Right renal cortex interstitium (tissue), 3 donors: ENCODE measurements around the gene GPM6B. TPM values are rescaled to one million over a fixed set of nuclear protein-coding genes. Genes with fewer than 3 reads are reported as not detected.

Experiments used
- DNase-seq, 3 donors: peaks; one replicate each; pipeline ENCODE4 v3.0.0-alpha.2; 2013; ENCODE audit warnings: low read depth in 3 of 3, low spot score in 2 of 3
- polyA plus RNA-seq, 3 donors: library from polyadenylated mRNA; unstranded; fragments of 120-200 nt; gene quantifications; one replicate each; pipeline ENCODE4 v1.2.1, GENCODE V29; 2013; ENCODE audit not compliant: insufficient read length in 3 of 3

Gene GPM6B
- 10 to 100 TPM; 16.8 to 24.5 (median 18.6) TPM for polyA plus RNA-seq

GRCh38 chrX:13816643-13817627 is at the start of gene GPM6B:
TSS of gene GPM6B (minus strand) at chrX:13817093. CDS start at chrX:13816904, 189 bp downstream.
- no peak for DNase-seq

- DNase-seq: no peak
Observed at GRCh38 chrX:13864264-13864663, 47.4 kb upstream of the GPM6B start.

- no peak for DNase-seq
Observed at GRCh38 chrX:13863324-13863723, 46.4 kb upstream of the GPM6B start.

- DNase-seq: no peak
Observed at GRCh38 chrX:13859724-13860123, 42.8 kb upstream of the GPM6B start.

- DNase-seq: no peak
Observed at GRCh38 chrX:13857804-13858203, 40.9 kb upstream of the GPM6B start.

- no peak for DNase-seq
Observed at GRCh38 chrX:13855689-13856450, 39.0 kb upstream of the GPM6B start.

GRCh38 chrX:13854003-13854402 is 37.1 kb upstream of the GPM6B start:
- no peak for DNase-seq

GRCh38 chrX:13852001-13852695 is 35.3 kb upstream of the GPM6B start:
- DNase-seq: no peak

- DNase-seq: no peak
Observed at GRCh38 chrX:13845721-13846378, 29.0 kb upstream of the GPM6B start.

GRCh38 chrX:13843150-13843721 is 26.3 kb upstream of the GPM6B start:
- no peak for DNase-seq

GRCh38 chrX:13840121-13840520 is 23.2 kb upstream of the GPM6B start:
- no peak for DNase-seq

GRCh38 chrX:13837290-13837745 is 20.4 kb upstream of the GPM6B start:
- no peak for DNase-seq

- DNase-seq: no peak
Observed at GRCh38 chrX:13836575-13836974, 19.7 kb upstream of the GPM6B start.

GRCh38 chrX:13835825-13836224 is 18.9 kb upstream of the GPM6B start:
- DNase-seq: no peak

- no peak for DNase-seq
Observed at GRCh38 chrX:13834355-13834754, 17.5 kb upstream of the GPM6B start.

- no peak for DNase-seq
Observed at GRCh38 chrX:13829983-13830382, 13.1 kb upstream of the GPM6B start.

GRCh38 chrX:13828392-13828791 is 11.5 kb upstream of the GPM6B start:
- DNase-seq: no peak

- no peak for DNase-seq
Observed at GRCh38 chrX:13827298-13828090, 10.6 kb upstream of the GPM6B start.

GRCh38 chrX:13826770-13827169 is 9.9 kb upstream of the GPM6B start:
- DNase-seq: no peak
